UCSD-AML1 (cell line): ENCODE measurements around the gene VPS11.

Experiments
- DNase-seq: peaks from one replicate; lab custom pipeline; 2025; ENCODE audit not compliant: unreplicated experiment; lab: John Stamatoyannopoulos, UW

VPS11 gene

GRCh38 chr11:119120639-119121007, 53.0 kb downstream of the VPS11 start:
- no peak for DNase-seq

- peak; percentile 100 for DNase-seq
Measured at GRCh38 chr11:119121008-119121810, 53.6 kb downstream of the VPS11 start, which contains the start of gene HINFP. TSS of gene HINFP (plus strand) at chr11:119121580. CDS start at chr11:119126945, 5,365 bp downstream.

DNA sequence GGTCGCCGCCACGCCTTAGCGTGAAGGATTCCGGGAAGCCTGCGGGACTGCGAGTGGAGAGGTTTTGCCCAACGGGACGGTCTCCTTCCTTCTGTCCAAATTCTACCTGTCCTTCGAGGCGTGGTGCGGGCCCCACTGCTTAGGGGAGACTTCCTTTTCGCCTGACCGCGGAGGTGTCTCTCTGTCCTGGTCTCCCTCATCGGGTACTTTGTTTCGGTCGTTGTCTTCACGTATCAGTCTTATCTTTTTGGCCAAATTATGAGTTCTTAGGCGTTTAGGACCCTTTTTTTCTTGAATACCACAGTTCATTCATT, 54.1 kb downstream of the VPS11 start:
- DNase-seq = no peak

DNA sequence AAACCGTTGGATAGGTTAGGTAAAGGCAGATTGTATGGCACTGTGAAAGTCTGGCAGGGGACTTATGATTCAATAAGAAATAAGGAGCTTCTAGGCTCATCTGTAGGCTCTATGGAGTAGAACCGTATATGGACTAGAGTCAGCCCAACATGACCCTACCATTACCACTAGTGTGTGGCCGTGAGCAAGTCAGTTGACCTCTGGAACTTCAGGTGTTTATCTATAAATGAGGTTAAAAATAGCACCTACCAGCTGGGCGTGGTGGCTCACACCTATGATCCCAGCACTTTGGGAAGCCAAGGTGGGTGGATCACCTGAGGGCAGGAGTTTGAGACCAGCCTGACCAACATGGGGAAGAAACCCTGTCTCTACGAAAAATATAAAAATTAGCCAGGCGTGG, 58.2 kb downstream of the VPS11 start:
- DNase-seq = no peak

DNA sequence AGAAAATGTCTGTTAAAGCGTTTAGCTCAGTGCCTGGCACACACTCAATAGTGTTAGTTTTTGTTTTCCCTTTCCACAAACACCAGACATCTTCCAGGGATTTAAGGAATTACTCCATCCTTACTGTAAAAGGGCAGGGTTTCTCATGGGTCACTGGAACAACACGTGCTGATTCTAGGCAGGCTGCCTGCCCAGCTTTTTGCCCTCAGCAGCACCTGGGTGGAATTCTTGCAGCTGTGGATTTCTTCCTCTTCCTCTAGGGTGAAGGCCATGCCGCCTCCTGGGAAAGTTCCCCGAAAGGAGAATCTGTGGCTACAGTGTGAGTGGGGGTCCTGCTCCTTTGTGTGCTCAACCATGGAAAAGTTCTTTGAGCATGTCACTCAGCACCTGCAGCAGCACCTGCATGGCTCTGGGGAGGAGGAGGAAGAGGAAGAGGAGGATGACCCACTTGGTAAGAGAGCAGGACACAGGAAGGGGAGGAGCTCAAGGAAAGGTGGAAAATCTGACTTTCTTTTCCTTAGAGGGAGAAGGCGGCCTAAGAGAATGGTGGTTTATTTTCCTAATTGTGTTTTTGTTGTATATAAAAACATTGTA, 59.2 kb downstream of the VPS11 start:
- DNase-seq = no peak

- DNase-seq = peak; percentile 24
Measured at GRCh38 chr11:119130662-119131061, 63.0 kb downstream of the VPS11 start.
